Anterior cingulate cortex (tissue), 58 donors: ENCODE measurements around the gene HMCN2.

Experiments used
- DNase-seq, 58 donors: peaks; one replicate each; lab custom pipeline; 2025; lab: John Stamatoyannopoulos, UW

The HMCN2 gene

GRCh38 chr9:130303613-130304055 is 38.1 kb downstream of the HMCN2 start:
- DNase-seq, result no peak

DNA sequence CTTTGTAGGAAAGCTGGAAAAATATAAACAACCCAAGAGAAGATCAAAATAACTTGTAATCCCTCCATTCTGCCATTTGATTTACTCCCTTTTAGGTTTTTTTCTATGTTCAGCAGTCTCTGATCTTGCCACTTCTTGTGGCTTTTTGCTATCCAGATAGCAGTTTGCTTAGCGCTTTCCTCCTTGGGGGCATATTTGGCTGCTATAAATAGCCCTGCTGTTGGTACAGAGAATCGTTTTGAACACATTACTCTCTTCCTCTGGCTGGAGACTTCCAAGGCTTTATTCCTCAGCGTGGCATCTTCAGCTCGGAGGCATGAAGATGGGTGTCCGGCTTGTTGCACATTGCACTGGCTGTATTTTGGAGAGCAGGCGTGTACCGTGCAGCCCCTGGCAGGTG is 38.6 kb downstream of the HMCN2 start:
- peak in 2 of 58 donors; percentile 5 to 27 for DNase-seq

- DNase-seq, result no peak
Observed at GRCh38 chr9:130304643-130305042, 39.1 kb downstream of the HMCN2 start.

- DNase-seq, result peak in 27 of 58 donors; percentile 2 to 68 (median 23)
Observed at GRCh38 chr9:130305381-130305780, 39.8 kb downstream of the HMCN2 start.

DNA sequence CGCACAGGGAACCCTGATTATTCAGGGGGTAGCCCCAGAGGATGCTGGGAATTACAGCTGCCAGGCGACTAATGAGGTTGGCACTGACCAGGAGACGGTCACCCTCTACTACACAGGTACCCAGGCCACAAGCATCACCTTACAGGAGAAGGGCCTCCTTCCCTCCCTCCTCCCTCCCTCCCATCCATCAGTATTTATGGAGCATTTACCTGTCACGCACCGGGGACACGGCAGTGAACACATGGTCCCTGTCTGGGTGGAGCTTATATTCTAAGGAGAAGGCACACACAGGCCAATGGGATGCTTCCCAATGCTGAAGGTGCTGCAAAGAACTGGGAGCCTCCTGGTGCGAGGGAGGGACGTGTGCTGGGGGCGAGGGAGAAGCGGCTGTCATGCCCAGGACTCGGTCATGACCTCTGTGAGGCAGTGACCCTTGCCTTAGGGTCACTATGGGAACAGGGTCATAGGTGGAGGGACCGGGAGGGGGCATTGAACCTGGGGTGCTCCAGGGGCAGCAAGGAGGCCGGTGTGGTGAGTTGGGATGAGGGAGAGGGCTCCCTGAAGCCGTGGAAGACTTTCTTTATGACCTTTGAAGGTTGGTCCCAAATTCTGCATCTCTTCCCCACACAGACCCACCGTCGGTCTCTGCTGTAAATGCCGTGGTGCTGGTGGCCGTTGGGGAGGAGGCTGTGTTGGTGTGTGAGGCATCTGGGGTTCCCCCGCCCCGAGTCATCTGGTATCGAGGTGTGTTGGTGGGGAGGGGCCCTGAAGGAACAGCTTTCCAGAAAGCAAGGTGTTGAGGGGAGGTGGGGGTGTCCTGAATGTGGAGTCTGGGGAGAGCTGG is 41.5 kb downstream of the HMCN2 start:
- DNase-seq, result no peak

GRCh38 chr9:130307667-130307943 is 42.0 kb downstream of the HMCN2 start:
- no peak for DNase-seq

- no peak for DNase-seq
Observed at GRCh38 chr9:130308081-130308571, 42.6 kb downstream of the HMCN2 start.

DNA sequence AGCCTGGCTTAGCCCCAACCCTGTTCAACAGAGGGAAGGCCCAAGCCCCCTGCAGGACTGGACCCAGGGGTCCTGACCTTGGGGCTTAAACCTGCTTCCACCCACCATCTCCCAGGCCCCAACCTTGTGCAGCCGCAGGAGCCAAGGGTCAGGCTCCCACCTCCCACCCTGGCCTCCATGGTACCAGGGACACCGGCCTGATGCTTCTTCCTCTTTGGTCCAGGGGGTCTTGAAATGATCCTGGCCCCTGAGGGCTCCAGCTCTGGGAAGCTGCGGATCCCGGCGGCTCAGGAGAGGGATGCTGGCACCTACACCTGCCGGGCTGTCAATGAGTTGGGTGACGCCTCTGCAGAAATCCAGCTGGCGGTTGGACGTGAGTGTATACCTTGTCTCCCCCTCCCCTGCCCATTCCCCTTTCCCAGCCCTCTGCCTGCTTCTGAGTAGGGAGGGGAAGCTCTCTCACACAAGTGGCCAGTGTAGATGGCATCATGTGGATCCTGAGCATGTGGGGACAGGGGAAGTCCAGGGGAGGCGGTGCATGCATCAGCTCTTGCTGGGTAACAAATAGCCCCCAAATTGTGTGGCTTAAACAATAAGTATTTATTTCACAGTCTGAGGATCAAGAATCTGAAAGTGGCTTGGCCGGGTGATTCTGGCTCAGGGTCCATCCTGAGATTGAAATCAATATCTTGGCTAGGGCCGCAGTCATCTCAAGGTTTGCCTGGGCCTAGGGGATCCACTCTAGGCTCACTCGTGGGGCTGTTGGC is 44.3 kb downstream of the HMCN2 start:
- no peak for DNase-seq

DNA sequence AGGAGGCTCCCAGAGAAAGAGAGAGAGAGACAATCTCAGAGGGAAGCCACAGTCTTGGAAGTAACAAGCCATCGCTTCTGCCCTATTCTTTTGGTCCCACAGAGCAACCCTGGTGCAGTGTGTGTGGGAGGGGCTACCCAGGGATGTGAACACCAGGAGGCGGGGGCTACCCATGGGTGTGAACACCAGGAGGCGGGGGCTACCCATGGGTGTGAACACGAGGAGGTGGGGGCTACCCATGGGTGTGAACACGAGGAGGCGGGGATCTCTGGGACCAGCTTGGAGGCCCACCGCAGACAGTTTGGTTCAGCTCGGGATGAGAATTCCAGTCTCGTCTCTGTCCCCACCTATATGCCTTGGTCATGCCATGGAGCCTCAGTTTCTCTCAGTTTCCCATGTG is 44.9 kb downstream of the HMCN2 start:
- no peak for DNase-seq

GRCh38 chr9:130311003-130311402 is 45.4 kb downstream of the HMCN2 start:
- no peak for DNase-seq

GRCh38 chr9:130311408-130312140 is 46.0 kb downstream of the HMCN2 start:
- DNase-seq, result no peak

- no peak for DNase-seq
Observed at GRCh38 chr9:130313103-130313858, 47.7 kb downstream of the HMCN2 start.

DNA sequence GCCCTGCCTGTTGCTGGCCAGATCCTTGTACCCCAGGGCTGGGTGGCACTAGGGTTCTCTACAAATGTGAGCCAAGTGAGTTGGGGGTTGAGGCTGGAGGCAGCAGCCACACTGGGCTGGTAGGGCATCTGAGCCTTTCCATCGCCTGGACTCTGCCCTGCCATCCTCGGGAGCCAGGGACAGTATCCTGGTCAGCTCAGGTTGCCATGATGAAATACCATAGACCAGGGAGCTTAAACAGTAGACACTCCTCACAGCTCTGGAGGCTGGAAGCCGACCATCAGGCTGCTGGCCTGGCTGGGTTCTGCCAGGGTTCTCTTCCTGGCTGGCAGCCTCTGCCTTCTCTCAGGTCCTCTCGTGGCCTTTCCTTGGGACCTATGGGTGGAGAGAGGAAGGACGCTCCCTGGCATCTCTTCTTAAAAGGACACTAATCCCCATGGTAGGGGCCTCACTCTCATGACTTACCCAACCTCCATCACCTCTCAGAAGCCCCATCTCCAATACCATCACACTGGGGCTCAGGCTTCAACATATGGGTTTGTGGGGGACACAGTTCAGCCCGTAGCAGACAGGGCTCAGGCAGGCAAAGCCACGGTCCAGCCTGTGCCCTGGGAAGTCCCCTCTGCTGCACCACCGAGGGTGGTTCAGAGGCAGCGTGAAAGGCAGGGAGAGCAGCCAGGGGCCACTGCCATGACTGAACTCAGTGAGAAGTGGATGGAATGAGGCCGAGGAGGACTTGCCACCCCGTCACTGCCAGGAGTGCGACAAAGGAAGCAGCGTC is 50.1 kb downstream of the HMCN2 start:
- peak in 1 of 58 donors; percentile 6 for DNase-seq

DNA sequence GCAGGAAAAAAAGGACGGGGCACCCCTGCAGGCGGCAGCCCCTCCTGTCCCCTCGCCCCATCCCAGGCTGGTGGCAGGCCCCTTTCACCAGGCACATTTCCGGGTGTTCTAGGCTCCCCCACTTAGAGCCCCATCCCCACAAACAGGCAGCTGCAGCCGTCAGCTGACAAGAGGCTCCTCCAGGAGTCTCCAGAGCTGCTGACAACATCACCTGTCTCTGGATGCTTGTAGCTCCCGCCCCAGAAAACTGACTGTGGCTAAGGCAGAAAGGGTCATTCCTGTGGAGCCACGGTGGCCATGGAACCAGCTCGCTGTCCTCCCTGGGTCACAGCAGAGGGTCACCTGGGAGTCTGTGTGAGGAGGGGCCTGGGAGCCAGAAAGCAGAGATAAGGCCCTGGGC is 50.9 kb downstream of the HMCN2 start:
- no peak for DNase-seq

DNA sequence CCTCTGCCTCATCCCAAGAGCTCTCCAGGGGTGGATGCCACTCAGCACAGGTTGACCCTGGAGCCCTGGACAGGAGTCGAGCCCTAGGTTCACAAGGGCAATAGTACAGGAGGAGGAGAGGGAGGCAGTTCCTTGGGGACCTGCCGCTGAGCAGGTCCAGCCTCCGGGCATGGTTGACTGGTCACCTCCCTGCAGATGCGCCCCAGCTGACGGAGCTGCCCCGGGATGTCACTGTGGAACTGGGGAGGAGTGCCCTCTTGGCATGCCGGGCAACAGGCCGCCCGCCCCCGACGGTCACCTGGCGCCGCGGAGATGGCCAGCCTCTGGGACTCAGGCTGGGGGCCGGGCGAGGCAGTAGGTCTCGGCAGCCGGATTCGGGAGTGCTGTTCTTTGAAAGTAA is 53.7 kb downstream of the HMCN2 start:
- DNase-seq, result no peak

GRCh38 chr9:130319944-130320712 is 54.6 kb downstream of the HMCN2 start:
- DNase-seq, result no peak

DNA sequence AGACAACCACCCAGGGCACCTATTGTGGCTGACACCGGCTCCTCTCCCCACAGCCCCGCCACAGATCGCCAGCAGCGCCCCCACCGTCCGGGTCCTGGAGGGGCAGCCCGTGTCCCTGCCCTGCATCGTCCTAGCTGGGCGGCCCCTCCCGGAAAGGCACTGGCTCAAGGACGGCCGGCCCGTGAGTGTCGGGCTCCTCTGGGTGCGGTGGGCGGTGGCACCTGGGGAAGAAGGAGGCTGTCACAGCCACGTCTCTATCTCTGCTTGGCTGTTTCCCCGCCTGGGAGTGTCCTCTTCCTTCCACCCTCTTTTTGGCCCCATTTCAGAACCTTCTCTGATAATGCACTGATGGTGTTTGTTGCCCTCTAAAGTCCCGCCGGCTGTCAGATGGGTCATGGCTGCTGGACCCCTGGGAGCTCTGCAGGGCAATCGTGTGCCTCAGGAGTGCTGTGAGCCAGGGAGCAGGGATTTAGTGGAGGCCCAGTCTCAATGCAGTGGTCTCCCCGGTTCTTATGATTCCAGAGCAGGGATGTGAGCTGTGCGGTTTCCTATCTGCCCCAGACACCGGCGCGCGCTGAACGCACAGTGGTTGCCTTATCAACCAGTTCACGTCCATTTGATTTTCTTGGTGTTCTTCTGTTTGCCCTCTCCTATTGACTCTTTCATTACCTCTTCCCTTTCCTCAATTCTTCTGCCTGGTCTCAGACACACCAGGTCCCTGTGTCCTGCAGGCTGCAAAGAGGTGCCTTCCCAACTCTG is 55.3 kb downstream of the HMCN2 start:
- no peak for DNase-seq

GRCh38 chr9:130321539-130321938 is 56.0 kb downstream of the HMCN2 start:
- DNase-seq, result no peak
